T-helper 2 cell treated with Interferon-gamma antibody and Interleukin-4, amounts not matched to agents 5 μg/mL and 100 μg/mL, for 36 hours (primary cell): ENCODE measurements around the gene FAM228B.
"Not testable (repeated sequence)": the region's sequence is repeated elsewhere in the genome, so short reads cannot be mapped to it uniquely, and the experiment has no call there.

Experiments used
- DNase-seq: peaks from one replicate; pipeline ENCODE4 v3.0.0; 2021; ENCODE audit warnings: low spot score
- H3K27ac Mint-ChIP-seq: one replicate; pipeline ENCODE4 v1.8.0; 2021; ENCODE audit warnings: mild to moderate bottlenecking, mixed read lengths
- H3K27me3 Mint-ChIP-seq: one replicate; pipeline ENCODE4 v1.8.0; 2021; ENCODE audit warnings: low read depth, mixed read lengths
- H3K36me3 Mint-ChIP-seq: one replicate; pipeline ENCODE4 v1.8.0; 2021; ENCODE audit warnings: low read depth, mixed read lengths
- H3K4me1 Mint-ChIP-seq: one replicate; pipeline ENCODE4 v1.8.0; 2021; ENCODE audit warnings: low read depth, mixed read lengths
- H3K4me3 Mint-ChIP-seq: one replicate; pipeline ENCODE4 v1.8.0; 2022; ENCODE audit warnings: mild to moderate bottlenecking, moderate library complexity, mixed read lengths
- H3K9me3 Mint-ChIP-seq: one replicate; pipeline ENCODE4 v1.8.0; 2021; ENCODE audit warnings: mixed read lengths

The FAM228B gene

DNA sequence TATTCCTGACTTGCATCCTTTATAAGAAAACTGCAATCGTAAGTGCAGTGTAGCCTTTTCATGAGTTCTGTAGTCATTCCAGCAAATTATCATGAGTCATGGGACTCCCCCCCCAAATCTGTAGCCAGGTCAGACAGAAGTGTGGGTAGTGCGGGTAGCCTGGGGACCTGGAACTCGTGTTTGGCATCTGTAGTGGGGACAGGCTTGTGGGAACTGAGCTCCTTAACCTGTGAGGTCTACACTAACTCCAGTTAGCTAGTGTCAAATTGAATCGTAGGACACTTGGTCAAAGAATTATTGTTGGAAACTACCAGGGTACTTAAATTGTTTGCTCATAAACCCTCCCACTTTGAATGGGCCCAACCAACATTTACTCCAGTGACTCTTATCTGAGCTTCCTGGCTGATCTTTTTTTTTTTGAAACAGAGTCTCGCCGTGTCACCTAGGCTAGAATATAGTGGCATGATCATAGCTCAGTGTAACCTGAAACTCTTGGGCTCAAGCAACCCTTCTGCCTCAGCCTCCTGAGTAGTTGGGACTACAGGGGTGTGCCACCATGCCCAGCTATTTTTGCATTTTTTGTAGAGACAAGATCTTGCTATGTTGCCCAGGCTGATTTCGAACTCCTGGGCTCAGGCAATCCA is 12.5 kb upstream of the FAM228B start:
- Mint-ChIP-seq H3K4me3 (no peak overlapping the region), H3K27me3 (no peaks in the 10 kb centered on the region), H3K27ac (no peak overlapping the region), H3K36me3 (no peaks in the 10 kb centered on the region), H3K9me3 (peaks cover 22% of the 10 kb centered on the region), H3K4me1 (no peaks in the 10 kb centered on the region)
- DNase-seq, result no peak

- no peak for DNase-seq
- H3K27ac Mint-ChIP-seq, result no peak overlapping the region
- no peaks in the 10 kb centered on the region for H3K4me1 Mint-ChIP-seq
- peaks cover 19% of the 10 kb centered on the region for H3K9me3 Mint-ChIP-seq
- H3K27me3 Mint-ChIP-seq, result no peaks in the 10 kb centered on the region
- H3K4me3 Mint-ChIP-seq, result no peak overlapping the region
- no peaks in the 10 kb centered on the region for H3K36me3 Mint-ChIP-seq
Measured at GRCh38 chr2:24111407-24111901, 11.8 kb upstream of the FAM228B start.

DNA sequence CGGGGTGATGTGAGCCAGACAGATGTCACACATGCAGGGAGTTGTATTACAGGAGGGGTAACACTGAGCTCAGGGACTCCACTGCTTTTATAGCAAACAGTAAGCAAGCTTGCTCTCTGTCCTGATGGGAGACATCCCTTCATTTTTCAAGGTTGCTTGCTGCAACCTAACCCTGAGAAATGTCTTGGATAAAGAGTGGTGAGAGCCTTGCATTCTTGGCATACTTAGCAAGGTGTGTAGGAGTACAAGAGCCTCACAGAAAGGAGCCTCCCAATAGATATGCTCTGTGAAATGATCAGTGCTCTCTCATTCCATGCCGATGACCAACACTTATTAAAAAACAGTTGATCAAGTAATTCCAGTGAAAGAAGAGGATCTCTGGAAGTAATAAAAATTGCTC is 8.2 kb upstream of the FAM228B start:
- no peaks in the 10 kb centered on the region for H3K27me3 Mint-ChIP-seq
- DNase-seq, result no peak
- H3K27ac Mint-ChIP-seq, result no peak overlapping the region
- no peaks in the 10 kb centered on the region for H3K4me1 Mint-ChIP-seq
- H3K9me3 Mint-ChIP-seq, result no peaks in the 10 kb centered on the region
- H3K4me3 Mint-ChIP-seq, result no peak overlapping the region
- no peaks in the 10 kb centered on the region for H3K36me3 Mint-ChIP-seq

DNA sequence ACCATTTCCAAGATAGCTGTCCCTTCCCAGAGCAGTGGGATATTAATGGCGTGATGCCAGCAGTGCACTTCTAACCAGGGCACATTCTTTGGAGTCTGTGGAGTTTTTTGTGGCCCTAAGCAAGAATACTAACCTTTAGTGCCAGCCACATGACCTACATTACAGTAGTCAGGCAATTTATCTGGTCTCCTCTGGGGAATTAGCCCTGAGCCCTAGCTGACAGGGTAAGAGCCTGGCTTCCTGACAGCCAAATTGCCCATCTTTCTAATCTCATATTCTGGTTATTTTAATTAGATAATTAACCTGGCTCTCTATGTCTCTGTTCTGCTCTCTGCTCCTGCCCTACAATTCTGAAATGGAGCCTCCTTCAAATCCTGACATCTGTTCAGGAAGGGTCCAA is 5.4 kb upstream of the FAM228B start:
- Mint-ChIP-seq H3K27ac (no peak overlapping the region), H3K27me3 (peaks cover 6% of the 10 kb centered on the region), H3K36me3 (no peaks in the 10 kb centered on the region), H3K4me3 (no peak overlapping the region), H3K4me1 (peaks cover 7% of the 10 kb centered on the region), H3K9me3 (no peaks in the 10 kb centered on the region)
- no peak for DNase-seq

DNA sequence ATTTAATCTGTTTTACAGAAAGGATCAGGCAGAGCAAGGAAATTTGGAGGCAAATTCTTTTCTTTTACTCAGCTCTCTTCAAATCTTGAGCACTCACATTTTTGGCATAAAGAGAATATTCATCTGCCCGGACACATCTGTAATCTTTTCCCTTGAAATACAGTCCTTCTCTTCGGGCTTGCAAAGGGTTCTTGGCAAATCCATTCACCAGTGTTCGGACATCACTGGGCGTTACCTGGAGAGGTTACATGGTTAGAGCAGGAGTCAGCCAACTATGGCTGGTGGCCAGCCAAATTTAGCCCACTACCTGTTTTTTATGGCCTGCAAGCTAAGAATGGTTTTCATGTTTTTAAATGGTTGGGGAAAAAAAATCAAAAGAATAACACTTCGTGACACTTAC is 2.2 kb upstream of the FAM228B start:
- peaks cover 6% of the 10 kb centered on the region for H3K27me3 Mint-ChIP-seq
- H3K27ac Mint-ChIP-seq, result no peak overlapping the region
- H3K4me1 Mint-ChIP-seq, result peaks cover 18% of the 10 kb centered on the region
- H3K9me3 Mint-ChIP-seq, result no peaks in the 10 kb centered on the region
- no peak for DNase-seq
- H3K4me3 Mint-ChIP-seq, result no peak overlapping the region
- no peaks in the 10 kb centered on the region for H3K36me3 Mint-ChIP-seq

GRCh38 chr2:24121469-24121868 is 1.8 kb upstream of the FAM228B start:
- Mint-ChIP-seq H3K36me3 (no peaks in the 10 kb centered on the region), H3K4me1 (peaks cover 22% of the 10 kb centered on the region), H3K9me3 (no peaks in the 10 kb centered on the region), H3K4me3 (no peak overlapping the region), H3K27ac (no peak overlapping the region), H3K27me3 (peaks cover 6% of the 10 kb centered on the region)
- DNase-seq, result no peak

DNA sequence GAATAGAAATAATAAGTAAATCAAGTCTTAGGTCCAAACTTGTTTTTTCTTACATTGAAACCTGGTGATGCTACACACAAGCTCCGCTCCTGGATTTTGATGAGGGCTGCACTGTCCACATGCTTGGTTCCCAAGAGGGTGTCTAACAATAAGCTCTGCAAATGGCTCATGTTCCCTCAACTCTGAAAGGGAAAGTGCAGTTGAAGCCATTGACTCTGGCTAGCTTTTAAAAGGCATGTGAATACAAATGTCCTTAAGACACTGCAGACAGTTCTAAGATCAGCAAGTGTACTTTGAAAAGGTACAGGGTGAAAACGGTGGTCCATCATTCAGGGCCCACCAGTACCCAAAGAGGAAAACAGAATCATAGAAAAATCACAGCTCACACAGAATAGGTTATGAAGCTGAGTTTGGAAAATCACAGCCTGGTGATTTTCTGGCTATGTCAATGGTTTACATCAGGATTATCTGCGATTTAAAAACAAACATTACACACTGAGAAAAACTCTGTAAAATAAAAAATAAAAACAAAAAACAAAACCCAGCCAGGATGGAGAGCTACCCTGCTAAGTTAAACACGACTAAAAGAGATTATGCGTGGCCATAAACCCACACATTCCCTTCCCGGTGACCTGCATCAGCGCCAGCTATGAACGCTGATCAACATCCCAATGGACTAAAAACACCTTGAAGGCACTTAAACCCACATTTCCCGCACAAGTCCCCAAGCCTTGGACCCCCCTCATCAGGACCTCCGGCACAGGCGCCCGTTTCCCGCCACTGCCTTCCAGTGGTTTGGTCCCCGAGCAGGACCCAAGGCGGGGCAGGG is 689 bp upstream of the FAM228B start:
- Mint-ChIP-seq H3K4me3 (peak overlapping the region; percentile 87), H3K4me1 (peaks cover 22% of the 10 kb centered on the region), H3K36me3 (no peaks in the 10 kb centered on the region), H3K9me3 (no peaks in the 10 kb centered on the region), H3K27ac (peak overlapping the region; percentile 76), H3K27me3 (peaks cover 6% of the 10 kb centered on the region)
- DNase-seq, result no peak

- H3K4me1 Mint-ChIP-seq, result peaks cover 22% of the 10 kb centered on the region
- peak overlapping the region; percentile 49 for H3K27ac Mint-ChIP-seq
- no peak for DNase-seq
- H3K4me3 Mint-ChIP-seq, result peak overlapping the region; percentile 79
- peaks cover 2% of the 10 kb centered on the region for H3K36me3 Mint-ChIP-seq
- no peaks in the 10 kb centered on the region for H3K9me3 Mint-ChIP-seq
- H3K27me3 Mint-ChIP-seq, result peaks cover 10% of the 10 kb centered on the region
Measured at GRCh38 chr2:24123922-24124580, 782 bp downstream of the FAM228B start.

DNA sequence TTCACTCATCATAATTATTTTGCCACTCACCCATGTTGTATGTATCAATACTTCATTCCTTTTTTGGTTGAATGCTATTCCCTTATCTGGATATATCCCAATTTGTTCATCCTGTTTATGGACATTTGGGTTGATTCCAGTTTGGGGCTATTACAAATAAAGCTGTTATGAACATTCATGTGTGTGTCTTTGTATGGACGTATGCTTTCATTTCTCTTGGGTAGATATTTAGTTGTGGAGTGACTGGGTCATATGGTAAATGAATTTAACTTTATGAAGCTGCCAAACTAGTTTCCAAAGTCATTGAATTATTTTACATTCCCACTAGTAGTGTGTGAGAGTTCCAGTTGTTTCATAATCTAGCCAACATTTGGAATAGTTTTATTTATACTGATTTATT is 2.7 kb downstream of the FAM228B start:
- Mint-ChIP-seq H3K9me3 (no peaks in the 10 kb centered on the region), H3K4me3 (no peak overlapping the region), H3K27me3 (peaks cover 10% of the 10 kb centered on the region), H3K4me1 (peaks cover 22% of the 10 kb centered on the region), H3K36me3 (peaks cover 2% of the 10 kb centered on the region), H3K27ac (no peak overlapping the region)
- DNase-seq, result no peak

GRCh38 chr2:24132543-24132942 is 9.3 kb downstream of the FAM228B start:
- Mint-ChIP-seq H3K4me3 (no peak overlapping the region), H3K36me3 (peaks cover 8% of the 10 kb centered on the region), H3K4me1 (no peaks in the 10 kb centered on the region), H3K27ac (no peak overlapping the region), H3K9me3 (peaks cover 16% of the 10 kb centered on the region), H3K27me3 (peaks cover 9% of the 10 kb centered on the region)
- no peak for DNase-seq

DNA sequence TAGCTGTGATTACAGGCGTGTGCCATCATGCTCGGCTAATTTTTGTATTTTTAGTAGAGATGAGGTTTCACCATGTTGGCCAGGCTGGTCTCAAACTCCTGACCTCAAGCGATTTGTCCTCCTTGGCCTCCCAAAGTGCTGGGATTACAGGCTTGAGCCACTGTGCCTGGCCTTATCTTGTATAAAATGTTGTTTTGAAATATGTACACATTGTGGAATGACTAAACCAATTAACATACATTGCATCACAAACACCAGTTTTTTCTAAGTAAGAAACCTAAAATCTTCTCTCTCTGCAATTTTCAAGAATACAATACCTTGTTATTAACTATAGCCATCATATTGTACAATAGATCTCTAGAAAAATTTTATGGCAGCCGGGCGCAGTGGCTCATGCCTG is 17.0 kb downstream of the FAM228B start:
- not testable (repeated sequence) for H3K27me3 Mint-ChIP-seq, DNase-seq, H3K4me1 Mint-ChIP-seq, H3K36me3 Mint-ChIP-seq, H3K4me3 Mint-ChIP-seq, H3K9me3 Mint-ChIP-seq, H3K27ac Mint-ChIP-seq

DNA sequence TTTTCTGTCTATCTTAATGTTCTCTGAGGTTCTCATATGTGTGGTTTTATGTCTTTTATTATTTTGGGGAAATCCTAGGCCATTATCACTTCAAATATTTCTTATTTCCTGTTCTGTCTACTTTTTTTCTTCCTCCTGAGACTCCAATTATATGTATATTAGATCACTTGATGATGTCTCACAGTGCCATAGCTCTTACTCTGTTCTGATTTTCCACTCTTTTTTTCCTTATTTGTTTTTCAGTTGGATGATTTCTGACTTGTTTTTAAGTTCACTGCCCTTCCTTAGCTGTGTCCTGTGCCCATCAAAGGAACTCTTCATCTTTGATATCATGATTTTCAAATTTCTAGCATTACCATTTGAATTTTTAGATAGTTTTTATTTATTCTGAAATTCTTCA is 24.1 kb downstream of the FAM228B start:
- Mint-ChIP-seq H3K9me3 (peaks cover 28% of the 10 kb centered on the region), H3K4me1 (no peaks in the 10 kb centered on the region), H3K27me3 (no peaks in the 10 kb centered on the region), H3K27ac (no peak overlapping the region), H3K4me3 (no peak overlapping the region), H3K36me3 (peaks cover 4% of the 10 kb centered on the region)
- no peak for DNase-seq

DNA sequence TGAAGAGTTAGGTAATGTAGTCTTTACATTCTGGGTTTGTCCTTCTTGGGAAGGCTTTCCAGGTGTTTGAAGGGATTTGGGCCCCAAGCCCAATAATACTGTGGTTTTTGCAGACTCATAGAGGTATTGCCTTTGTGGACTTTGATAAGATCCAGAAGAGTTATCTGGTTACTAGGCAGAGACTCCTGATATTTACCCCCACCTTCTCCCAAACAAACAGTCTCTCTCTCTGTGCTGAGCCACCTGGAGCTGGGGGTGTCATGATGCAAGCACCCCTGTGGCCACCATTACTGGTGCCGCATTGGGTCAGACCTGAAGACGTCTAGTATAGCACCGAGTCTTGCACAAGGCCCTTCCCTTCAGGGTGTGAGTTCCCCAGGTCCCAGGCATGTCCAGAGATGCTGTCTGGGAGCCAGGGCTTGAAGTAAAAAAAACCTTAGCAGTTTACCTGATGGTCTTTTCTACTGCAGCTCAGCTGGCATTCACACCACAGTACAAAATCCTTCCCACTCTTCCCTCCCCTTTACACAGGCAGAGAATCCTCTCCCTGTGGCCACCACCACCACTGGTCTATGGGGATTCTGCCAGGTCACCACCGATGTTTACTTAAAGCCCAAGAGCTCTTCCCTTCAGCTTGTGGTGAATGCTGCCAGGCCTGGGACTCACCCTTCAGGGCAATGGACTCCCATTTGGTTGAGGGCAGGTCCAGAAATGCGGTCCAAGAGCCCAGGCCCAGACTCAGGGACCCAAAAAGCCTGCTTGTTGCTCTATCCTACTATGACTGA is 29.3 kb downstream of the FAM228B start:
- Mint-ChIP-seq H3K27me3 (no peaks in the 10 kb centered on the region), H3K9me3 (peaks cover 14% of the 10 kb centered on the region), H3K36me3 (peaks cover 2% of the 10 kb centered on the region), H3K27ac (no peak overlapping the region), H3K4me3 (no peak overlapping the region), H3K4me1 (no peaks in the 10 kb centered on the region)
- DNase-seq, result no peak
